Cardiac fibroblast (primary cell): ENCODE measurements around the gene PDZD2.
A peak's percentile ranks its signal among the peaks of the same experiment; 100 is the strongest.
"Not testable (repeated sequence)": the region's sequence is repeated elsewhere in the genome, so short reads cannot be mapped to it uniquely, and the experiment has no call there.

Source experiments
- DNase-seq, 2 donors: peaks; one replicate each; pipeline versions ENCODE4 v3.0.0 to v3.0.0-alpha.2; 2010; ENCODE audit warnings: low read depth in 2 of 2
- H3K4me3 ChIP-seq, 2 donors: replicated peaks in 1 of 2; 1 replicate in 1 of 2; 2 replicates in 1 of 2; pipeline ENCODE4 v1.5.1; 2011; ENCODE audit warnings: low read depth in 2 of 2, low read length in 2 of 2, mild to moderate bottlenecking in 2 of 2, moderate library complexity in 1 of 2
- CTCF ChIP-seq: IDR thresholded peaks from one replicate; pipeline ENCODE4 v1.5.1; 2011; ENCODE audit warnings: low read depth, mild to moderate bottlenecking, low read length, inconsistent platforms

Gene PDZD2

DNA sequence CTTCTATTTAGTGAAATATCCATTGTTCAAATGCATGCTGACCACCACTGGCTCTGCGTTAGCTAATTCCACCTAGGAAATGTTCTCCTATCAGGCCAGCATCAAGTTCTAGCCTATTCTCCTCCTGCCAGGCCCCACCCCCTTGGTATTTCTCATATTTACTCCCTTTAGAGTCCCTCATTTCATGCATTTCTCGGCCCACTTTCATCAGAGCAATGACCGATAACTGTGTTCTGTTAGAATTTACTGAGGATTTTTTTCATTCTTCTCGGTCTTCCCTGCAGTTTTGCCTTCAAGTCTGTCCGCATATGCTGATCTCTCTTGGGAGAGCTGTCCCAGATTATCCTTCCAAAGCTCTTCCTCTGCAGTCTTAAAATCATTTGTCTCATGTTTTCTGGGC is 391.8 kb downstream of the PDZD2 start:
- DNase-seq: peak in 1 of 2 donors; percentile 16
- no peak overlapping the region for H3K4me3 ChIP-seq
- TF ChIP-seq CTCF: no peak

DNA sequence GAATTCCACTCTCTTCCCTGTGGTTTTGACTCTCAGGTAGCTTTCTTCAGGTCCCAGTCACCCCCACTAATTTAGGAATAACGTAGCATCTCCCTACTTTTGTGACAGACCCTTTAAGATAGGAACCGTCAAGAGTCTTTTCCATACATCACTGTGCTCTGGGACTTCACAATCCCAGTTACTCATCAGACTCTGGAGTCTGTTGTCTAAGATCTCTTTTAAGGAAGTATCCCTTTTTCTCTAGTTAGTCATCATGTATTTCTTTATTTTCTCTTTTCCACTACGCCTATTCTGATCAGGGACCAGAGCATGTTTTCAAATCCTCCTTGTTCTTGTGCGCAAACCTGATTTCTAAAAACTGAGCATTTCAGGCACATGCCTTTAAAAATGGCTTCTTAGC is 392.2 kb downstream of the PDZD2 start:
- no peak overlapping the region for H3K4me3 ChIP-seq
- no peak for TF ChIP-seq CTCF
- DNase-seq: peak in 1 of 2 donors; percentile 64

- peak; percentile 7 for TF ChIP-seq CTCF
- no peak for DNase-seq
- no peak overlapping the region for H3K4me3 ChIP-seq
Measured at GRCh38 chr5:32038523-32038922, 399.6 kb downstream of the PDZD2 start.

GRCh38 chr5:32039133-32039532 is 400.2 kb downstream of the PDZD2 start:
- not testable (repeated sequence) for H3K4me3 ChIP-seq, DNase-seq

GRCh38 chr5:32039601-32040000 is 400.7 kb downstream of the PDZD2 start:
- not testable (repeated sequence) for H3K4me3 ChIP-seq, DNase-seq

- not testable (repeated sequence) for H3K4me3 ChIP-seq, DNase-seq
Measured at GRCh38 chr5:32040181-32040695, 401.3 kb downstream of the PDZD2 start.

DNA sequence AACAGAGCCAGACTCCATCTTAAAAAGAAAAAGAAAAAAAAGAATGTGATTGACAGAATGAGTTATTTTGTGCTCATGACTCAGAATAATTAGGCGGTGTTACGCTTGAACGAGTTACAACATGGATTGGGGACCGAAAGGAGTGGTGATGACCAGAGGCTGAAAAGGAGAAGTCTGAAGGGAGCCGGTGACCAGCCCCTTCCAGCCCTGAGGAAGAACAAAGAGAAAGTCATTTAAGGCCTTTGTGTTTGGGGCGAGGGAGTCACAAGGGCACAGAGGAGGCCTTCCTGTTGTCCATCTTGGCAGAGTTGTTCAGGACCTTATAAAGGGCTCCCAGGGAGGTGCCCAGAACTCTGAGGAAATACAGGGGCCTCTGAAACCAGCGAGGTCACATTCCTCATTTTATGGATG is 403.6 kb downstream of the PDZD2 start:
- H3K4me3 ChIP-seq: no peak overlapping the region
- no peak for DNase-seq
- no peak for TF ChIP-seq CTCF

DNA sequence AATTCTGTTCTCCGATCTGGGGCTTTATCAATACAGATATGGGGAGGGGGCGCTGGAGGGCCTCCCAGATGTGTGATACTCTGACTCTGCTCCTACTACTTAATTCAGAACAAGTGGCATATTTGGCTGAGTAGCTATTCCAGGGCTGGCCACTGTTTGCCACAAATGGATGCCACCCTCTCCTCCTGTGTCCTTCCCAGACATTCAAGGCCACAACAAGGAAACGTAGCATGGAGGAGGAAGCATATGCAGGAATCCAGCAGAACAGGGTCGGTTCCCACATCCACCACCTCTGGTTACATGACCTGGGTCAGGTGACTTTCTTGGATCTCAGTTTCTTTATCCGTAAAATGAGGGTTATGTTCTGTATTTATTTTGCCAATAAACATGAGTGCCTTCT is 404.2 kb downstream of the PDZD2 start:
- no peak overlapping the region for H3K4me3 ChIP-seq
- no peak for TF ChIP-seq CTCF
- DNase-seq: no peak
